GM12878 (cell line): ENCODE results near the gene MAD1L1. TPM values are rescaled to one million over a fixed set of nuclear protein-coding genes. Genes with fewer than 3 reads are reported as not detected.

ENCODE experiments used
- ATAC-seq: fragments of 200-7000 bp; cut with Tn5 transposase; 3 replicates; pipeline ENCODE4 v1.9.1; 2020; ENCODE audit warnings: mild to moderate bottlenecking, moderate library complexity
- BruUV-seq: library from RNA; stranded (reverse); fragments of 400-500 nt; replicated peaks from 2 replicates; lab custom pipeline; 2021; lab: Mats Ljungman, UMichigan
- CTCF ChIA-PET: fragments of 300-600 bp; sonication (Branson Sonifier 250); formaldehyde crosslinking; extraction: SDS; loops from one replicate; lab custom pipeline; 2021; ENCODE audit warnings: inconsistent platforms; lab: Yijun Ruan, JAX
- POLR2A ChIA-PET: fragments of 350-600 bp; formaldehyde crosslinking; extraction: SDS; loops from one replicate; lab custom pipeline; 2021; ENCODE audit warnings: inconsistent platforms; lab: Charles Lee
- RAD21 ChIA-PET: fragments of 300-600 bp; sonication (Branson Sonifier 250); formaldehyde crosslinking; loops from one replicate; lab custom pipeline; 2023; ENCODE audit warnings: antibody characterized with exemption; ENCODE audit not compliant: unreplicated experiment; lab: Charles Lee
- SMC1A ChIA-PET: fragments of 300-600 bp; sonication (Branson Sonifier 250); formaldehyde crosslinking; loops from one replicate; lab custom pipeline; 2023; ENCODE audit not compliant: unreplicated experiment, uncharacterized antibody; lab: Charles Lee
- DNase-seq: peaks from one replicate; pipeline ENCODE4 v3.0.0-alpha.2; 2011; ENCODE audit warnings: low read depth, low spot score
- FAIRE-seq: peaks from 3 replicates; lab custom pipeline; 2011; peaks lifted over from hg19 to GRCh38; lab: Jason Lieb, UNC
- H2AFZ ChIP-seq: 2 replicates; pipeline ENCODE4 v1.6.0; 2011; ENCODE audit warnings: low read depth, low read length, control low read depth; ENCODE audit not compliant: control insufficient read depth
- H3K27ac ChIP-seq: 2 replicates; pipeline ENCODE4 v1.5.1; 2011; ENCODE audit warnings: control low read depth; ENCODE audit not compliant: control insufficient read depth, insufficient read depth
- H3K27me3 ChIP-seq, 2 experiments: replicated peaks in 1 of 2; 2 replicates each; pipeline versions ENCODE4 v1.6.0 to v1.6.1; 2011; ENCODE audit warnings: low read length in 1 of 2; ENCODE audit not compliant: control insufficient read depth in 2 of 2, insufficient read depth in 2 of 2
- H3K36me3 ChIP-seq, 2 experiments: 2 replicates each; pipeline ENCODE4 v1.5.1; 2011; ENCODE audit warnings: low read length in 1 of 2; ENCODE audit not compliant: control insufficient read depth in 2 of 2, insufficient read depth in 2 of 2
- H3K4me1 ChIP-seq: 2 replicates; pipeline ENCODE4 v1.6.1; 2011; ENCODE audit warnings: mild to moderate bottlenecking, low read length, moderate library complexity, mixed read lengths; ENCODE audit not compliant: control insufficient read depth, insufficient read depth
- H3K4me2 ChIP-seq: 2 replicates; pipeline ENCODE4 v1.6.0; 2011; ENCODE audit warnings: control low read depth; ENCODE audit not compliant: control insufficient read depth, insufficient read depth
- H3K4me3 ChIP-seq: fragments of 200-600 bp; sonication (generic); 2 replicates; pipeline ENCODE4 v1.5.1; 2016
- H3K79me2 ChIP-seq: 2 replicates; pipeline ENCODE4 v1.6.0; 2011; ENCODE audit warnings: low read length; ENCODE audit not compliant: control insufficient read depth, insufficient read depth
- H3K9ac ChIP-seq: 2 replicates; pipeline ENCODE4 v1.8.0; 2011; ENCODE audit warnings: low read length, control low read depth, mixed read lengths; ENCODE audit not compliant: control insufficient read depth, insufficient read depth
- H3K9me3 ChIP-seq: replicated peaks from 3 replicates; pipeline ENCODE4 v1.5.1; 2011; ENCODE audit warnings: mild to moderate bottlenecking, low read length; ENCODE audit not compliant: control insufficient read depth, insufficient read depth
- H4K20me1 ChIP-seq: 2 replicates; pipeline ENCODE4 v1.6.0; 2011; ENCODE audit not compliant: control insufficient read depth, insufficient read depth
- CBX5 ChIP-seq: sonication (generic); IDR thresholded peaks from 2 replicates; pipeline ENCODE4 v1.6.1; 2016; ENCODE audit warnings: low read depth, moderate library complexity, mild to moderate bottlenecking, inconsistent platforms
- E4F1 ChIP-seq: fragments of 450-650 bp; IDR thresholded peaks from 2 replicates; pipeline ENCODE4 v1.6.1; 2018; ENCODE audit warnings: borderline replicate concordance, mild to moderate bottlenecking; ENCODE audit not compliant: partially characterized antibody
- EGR1 ChIP-seq, 2 experiments: IDR thresholded peaks; 1 replicate in 1 of 2; 2 replicates in 1 of 2; pipeline ENCODE4 v1.6.1; 2011 to 2012; ENCODE audit warnings: low read depth in 2 of 2, low read length in 2 of 2, borderline replicate concordance in 1 of 2, mild to moderate bottlenecking in 1 of 2, moderate library complexity in 1 of 2
- FOS ChIP-seq: IDR thresholded peaks from 3 replicates; pipeline ENCODE4 v1.6.1; 2011; ENCODE audit warnings: borderline replicate concordance; ENCODE audit not compliant: insufficient read length; ENCODE audit errors: extremely low read depth
- HCFC1 ChIP-seq: fragments of 150-350 bp; IDR thresholded peaks from 2 replicates; pipeline ENCODE4 v1.6.1; 2014; ENCODE audit warnings: low read length
- HDAC6 ChIP-seq: fragments of 200-600 bp; sonication (generic); IDR thresholded peaks from one replicate; pipeline ENCODE4 v1.8.0; 2017; ENCODE audit warnings: antibody characterized with exemption; ENCODE audit not compliant: unreplicated experiment
- HDGF ChIP-seq: fragments of 450-650 bp; IDR thresholded peaks from 2 replicates; pipeline ENCODE4 v1.6.1; 2016; ENCODE audit warnings: antibody characterized with exemption
- JUNB ChIP-seq: IDR thresholded peaks from 2 replicates; pipeline ENCODE4 v1.6.1; 2016; ENCODE audit warnings: antibody characterized with exemption, mild to moderate bottlenecking
- MLLT1 ChIP-seq: fragments of 450-650 bp; IDR thresholded peaks from 2 replicates; pipeline ENCODE4 v1.6.1; 2016; ENCODE audit warnings: mild to moderate bottlenecking
- MYB ChIP-seq: fragments of 150-350 bp; IDR thresholded peaks from 2 replicates; pipeline ENCODE4 v1.6.1; 2014; ENCODE audit warnings: mild to moderate bottlenecking, low read depth, low read length, borderline replicate concordance
- PML ChIP-seq: IDR thresholded peaks from 2 replicates; pipeline ENCODE4 v1.6.1; 2012; ENCODE audit warnings: low read length, inconsistent platforms
- RBBP5 ChIP-seq: fragments of 200-600 bp; sonication (generic); conservative IDR thresholded peaks from 2 replicates; pipeline ENCODE4 v1.6.1; 2016
- RELA ChIP-seq: fragments of 450-650 bp; IDR thresholded peaks from 2 replicates; pipeline ENCODE4 v1.8.0; 2014; ENCODE audit warnings: borderline replicate concordance; ENCODE audit not compliant: partially characterized antibody
- TBL1XR1 ChIP-seq: IDR thresholded peaks from 2 replicates; pipeline ENCODE4 v1.6.1; 2012; ENCODE audit warnings: low read depth, low read length, improper control_type of control experiment
- TCF3 ChIP-seq: IDR thresholded peaks from 2 replicates; pipeline ENCODE4 v1.6.1; 2012; ENCODE audit warnings: low read depth, mild to moderate bottlenecking, low read length, borderline replicate concordance; ENCODE audit not compliant: insufficient read depth
- ZNF24 ChIP-seq: fragments of 450-650 bp; IDR thresholded peaks from 2 replicates; pipeline ENCODE4 v1.6.1; 2017; ENCODE audit warnings: antibody characterized with exemption, mild to moderate bottlenecking
- ZNF384 ChIP-seq: IDR thresholded peaks from 2 replicates; pipeline ENCODE4 v1.6.1; 2012; ENCODE audit warnings: low read depth, mild to moderate bottlenecking, low read length, improper control_type of control experiment, borderline replicate concordance
- WGBS: methylation state at CpG from one replicate; pipeline ENCODE4 v1.1.6; 2016; ENCODE audit warnings: low lambda C conversion rate; ENCODE audit not compliant: insufficient replicate concordance, insufficient coverage; ENCODE audit errors: missing lambda C conversion rate; 5-methylcytosine and 5-hydroxymethylcytosine counted together
- in situ Hi-C: fragments of 300-500 bp; cut with MboI; formaldehyde crosslinking; loops from 9 replicates; pipeline ENCODE4 v1.14.3; 2018; ENCODE audit warnings: mixed read lengths
- intact Hi-C: fragments of 100-400 bp; cut with micrococcal nuclease; formaldehyde crosslinking; loops from one replicate; pipeline ENCODE4 v1.14.2; 2022; ENCODE audit not compliant: unreplicated experiment
- polyA plus RNA-seq, 11 experiments: library from polyadenylated mRNA; depleted of rRNA in 4 of 11; unstranded in 6 of 11; stranded (reverse) in 5 of 11; fragments of >200 nt; fragmentation: Nextera tagmentation in 4 of 11; fragmentation: Illumina TruSeq in 1 of 11; extraction: Ambion mirVana in 4 of 11; extraction: Trizol in 1 of 11; gene quantifications; 1 replicate in 1 of 11; 2 replicates in 10 of 11; pipeline versions ENCODE4 v1.2.1 to v1.2.3, GENCODE V29; 2011 to 2016; ENCODE audit warnings: inconsistent platforms in 2 of 11, missing spikeins in 2 of 11, low read depth in 1 of 11
- total RNA-seq, 4 experiments: library from RNA; depleted of rRNA in 3 of 4; stranded (reverse); fragments of >200 nt in 3 of 4; fragmentation: Illumina TruSeq in 1 of 4; extraction: Trizol in 1 of 4; gene quantifications; 2 replicates each; pipeline versions ENCODE4 v1.2.1 to v1.2.3, GENCODE V29; 2013 to 2021
- TF ChIP-seq, protein P1 (sequence below): fragments of 450-650 bp; IDR thresholded peaks from 2 replicates; pipeline ENCODE4 v1.6.1; 2017; ENCODE audit warnings: low read depth, mild to moderate bottlenecking, moderate library complexity

MAD1L1 gene
- total and polyA plus RNA-seq, 10 of the 15 experiments (the other 5 are each of a cell fraction or from before 2014, with no cell fraction given) = 2.2 to 76.8 (median 38.3) TPM

DNA sequence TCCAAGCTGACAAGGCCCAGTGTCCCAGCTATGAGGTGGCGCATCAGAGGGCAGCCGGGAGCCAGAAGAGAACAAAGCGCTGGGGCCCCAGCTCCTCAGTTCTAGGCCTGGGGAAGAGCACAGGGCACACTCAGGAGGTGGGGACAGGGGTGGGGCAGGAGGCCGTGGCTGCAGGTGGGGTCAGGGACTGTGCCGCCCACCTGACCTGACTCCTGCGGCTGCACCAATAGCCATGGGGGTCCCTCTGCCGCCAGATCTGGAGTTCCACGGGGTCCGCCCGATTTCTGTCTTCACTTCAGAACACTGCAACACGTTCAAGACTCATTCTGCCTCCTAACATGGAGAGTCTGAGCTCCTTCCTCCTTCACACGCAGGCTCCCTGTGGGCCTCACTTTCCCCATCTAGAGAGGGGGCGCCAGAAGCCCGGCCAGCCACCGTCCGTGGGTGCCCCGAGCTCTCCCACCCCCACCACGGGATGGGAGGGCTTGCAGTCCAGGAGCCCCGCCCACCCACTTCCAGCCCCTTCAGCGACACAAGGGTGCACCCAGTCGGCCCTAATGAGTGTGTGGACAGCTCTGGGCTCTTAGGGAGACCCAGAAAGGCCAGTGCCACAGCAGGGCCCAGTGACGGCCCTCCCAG, 278.3 kb downstream of the MAD1L1 start:
- Histone ChIP-seq H3K27ac (no peak overlapping the region), H3K79me2 (no peaks in the 10 kb centered on the region), H3K9me3 (no peaks in the 10 kb centered on the region; the same call in 2 of the 3 replicates), H2AFZ (no peak overlapping the region), H3K27me3 (no peaks in the 10 kb centered on the region), H3K4me2 (no peak overlapping the region), H3K9ac (no peak overlapping the region), H3K4me1 (no peaks in the 10 kb centered on the region), H3K4me3 (no peak overlapping the region), H4K20me1 (no peaks in the 10 kb centered on the region), H3K36me3 (peaks cover 0 to 11% of the 10 kb centered on the region in 2 experiments; a peak in 2 of 4 replicates)
- in situ Hi-C loops = no loop called here
- no peak for ATAC-seq
- intact Hi-C loops = no loop called here
- no TSS peak for BruUV-seq
- ChIA-PET SMC1A (no interaction called here), POLR2A (no interaction called here), RAD21 (no interaction called here), CTCF (no interaction called here)
- no peak for FAIRE-seq
- DNase-seq = no peak
- WGBS = 90% methylated on average over 20 of the region's 22 CpGs
- TF ChIP-seq TCF3 (no peak), RELA (no peak), MLLT1 (no peak), PML (no peak), FOS (no peak), HDGF (no peak), JUNB (no peak), ZNF24 (no peak), HCFC1 (no peak), E4F1 (no peak), CBX5 (no peak), ZNF384 (no peak), MYB (no peak), EGR1 (IDR thresholded peaks at IDR 0.05; ENCODE audit: borderline replicate concordance in 1 of 2, low read depth in 2 of 2, low read length in 2 of 2) (no peak), TBL1XR1 (no peak), HDAC6 (no peak), RBBP5 (no peak)
- TF ChIP-seq, protein P1, sequence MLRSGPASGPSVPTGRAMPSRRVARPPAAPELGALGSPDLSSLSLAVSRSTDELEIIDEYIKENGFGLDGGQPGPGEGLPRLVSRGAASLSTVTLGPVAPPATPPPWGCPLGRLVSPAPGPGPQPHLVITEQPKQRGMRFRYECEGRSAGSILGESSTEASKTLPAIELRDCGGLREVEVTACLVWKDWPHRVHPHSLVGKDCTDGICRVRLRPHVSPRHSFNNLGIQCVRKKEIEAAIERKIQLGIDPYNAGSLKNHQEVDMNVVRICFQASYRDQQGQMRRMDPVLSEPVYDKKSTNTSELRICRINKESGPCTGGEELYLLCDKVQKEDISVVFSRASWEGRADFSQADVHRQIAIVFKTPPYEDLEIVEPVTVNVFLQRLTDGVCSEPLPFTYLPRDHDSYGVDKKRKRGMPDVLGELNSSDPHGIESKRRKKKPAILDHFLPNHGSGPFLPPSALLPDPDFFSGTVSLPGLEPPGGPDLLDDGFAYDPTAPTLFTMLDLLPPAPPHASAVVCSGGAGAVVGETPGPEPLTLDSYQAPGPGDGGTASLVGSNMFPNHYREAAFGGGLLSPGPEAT = no peak
